Fibroblast of lung (primary cell): ENCODE measurements around the gene PGPEP1.

Source experiments
- EZH2 ChIP-seq: IDR thresholded peaks from 2 replicates; pipeline ENCODE4 v1.5.1; 2012; ENCODE audit warnings: low read length, control low read depth, mild to moderate bottlenecking; ENCODE audit errors: missing control alignments
- TF ChIP-seq, protein P1 (sequence below), 2 donors: IDR thresholded peaks in 1 of 2; conservative IDR thresholded peaks in 1 of 2; 1 replicate in 1 of 2; 2 replicates in 1 of 2; pipeline ENCODE4 v1.5.1; 2011 to 2012; ENCODE audit warnings: low read length in 2 of 2, control low read depth in 1 of 2, inconsistent platforms in 1 of 2, low read depth in 1 of 2, mild to moderate bottlenecking in 1 of 2

DNA sequence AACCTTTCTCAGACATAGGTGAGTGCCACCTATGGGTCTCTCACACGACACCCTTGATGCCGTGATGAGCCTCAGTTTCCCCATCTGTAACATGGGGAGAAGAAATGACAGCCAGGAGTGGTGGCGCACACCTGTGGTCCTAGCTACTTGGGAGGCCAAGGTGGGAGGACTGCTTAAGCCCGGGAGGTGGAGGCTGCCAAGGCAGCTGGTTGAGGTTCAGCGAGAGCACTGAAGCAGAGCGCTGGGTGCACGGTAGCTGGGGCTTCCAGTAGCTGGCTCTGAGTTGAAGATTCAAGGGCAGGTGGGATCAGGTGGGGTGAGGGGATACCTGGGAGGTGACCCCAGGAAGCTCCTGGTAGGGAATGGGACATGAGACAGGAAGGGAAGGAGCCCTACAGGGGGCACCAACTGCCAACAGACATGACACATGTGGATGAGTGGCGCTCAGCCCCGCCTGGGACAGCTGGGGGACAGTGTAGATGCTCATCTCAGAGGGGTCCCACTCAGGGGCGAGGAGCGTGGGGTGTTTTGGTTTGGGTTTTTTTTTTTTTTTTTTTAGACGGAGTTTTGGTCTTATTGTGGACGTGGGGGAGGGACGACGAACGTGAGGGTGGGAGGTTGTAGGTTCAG is 72.3 kb downstream of the PGPEP1 start:
- TF ChIP-seq, protein P1, sequence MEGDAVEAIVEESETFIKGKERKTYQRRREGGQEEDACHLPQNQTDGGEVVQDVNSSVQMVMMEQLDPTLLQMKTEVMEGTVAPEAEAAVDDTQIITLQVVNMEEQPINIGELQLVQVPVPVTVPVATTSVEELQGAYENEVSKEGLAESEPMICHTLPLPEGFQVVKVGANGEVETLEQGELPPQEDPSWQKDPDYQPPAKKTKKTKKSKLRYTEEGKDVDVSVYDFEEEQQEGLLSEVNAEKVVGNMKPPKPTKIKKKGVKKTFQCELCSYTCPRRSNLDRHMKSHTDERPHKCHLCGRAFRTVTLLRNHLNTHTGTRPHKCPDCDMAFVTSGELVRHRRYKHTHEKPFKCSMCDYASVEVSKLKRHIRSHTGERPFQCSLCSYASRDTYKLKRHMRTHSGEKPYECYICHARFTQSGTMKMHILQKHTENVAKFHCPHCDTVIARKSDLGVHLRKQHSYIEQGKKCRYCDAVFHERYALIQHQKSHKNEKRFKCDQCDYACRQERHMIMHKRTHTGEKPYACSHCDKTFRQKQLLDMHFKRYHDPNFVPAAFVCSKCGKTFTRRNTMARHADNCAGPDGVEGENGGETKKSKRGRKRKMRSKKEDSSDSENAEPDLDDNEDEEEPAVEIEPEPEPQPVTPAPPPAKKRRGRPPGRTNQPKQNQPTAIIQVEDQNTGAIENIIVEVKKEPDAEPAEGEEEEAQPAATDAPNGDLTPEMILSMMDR (conservative IDR thresholded peaks at IDR 0.05 in 1 of 2, IDR thresholded peaks at IDR 0.05 in 1 of 2; ENCODE audit: low read depth in 1 of 2, low read length in 2 of 2) = no peak
- TF ChIP-seq EZH2 = no peak
